Adipose tissue (tissue), 3 donors: Measurements from ENCODE around the gene KMT2B. TPM values are rescaled to one million over a fixed set of nuclear protein-coding genes. Genes with fewer than 3 reads are reported as not detected.
"Not testable (repeated sequence)": the region's sequence is repeated elsewhere in the genome, so short reads cannot be mapped to it uniquely, and the experiment has no call there.

Experiments
- H3K27ac ChIP-seq: one replicate; pipeline ENCODE4 v1.5.1; 2013; ENCODE audit warnings: low read depth, low read length
- WGBS, 3 donors: extraction: QIAGEN DNeasy Blood & Tissue Kit; methylation state at CpG; one replicate each; pipeline ENCODE4 v1.1.7; 2013; 5-methylcytosine and 5-hydroxymethylcytosine counted together
- polyA plus RNA-seq, 3 donors: library from polyadenylated mRNA; stranded (reverse); fragments of 200-250 nt; gene quantifications; one replicate each; pipeline ENCODE4 v1.2.3, GENCODE V29; 2013
- donor health status: healthy with polysubstance abuse.
- donor health status: Bipolar disorder and iron deficiency.
- donor health status: healthy.

Gene KMT2B
- polyA plus RNA-seq, 3 donors: 21.1 to 34.3 (median 29.4) TPM

DNA sequence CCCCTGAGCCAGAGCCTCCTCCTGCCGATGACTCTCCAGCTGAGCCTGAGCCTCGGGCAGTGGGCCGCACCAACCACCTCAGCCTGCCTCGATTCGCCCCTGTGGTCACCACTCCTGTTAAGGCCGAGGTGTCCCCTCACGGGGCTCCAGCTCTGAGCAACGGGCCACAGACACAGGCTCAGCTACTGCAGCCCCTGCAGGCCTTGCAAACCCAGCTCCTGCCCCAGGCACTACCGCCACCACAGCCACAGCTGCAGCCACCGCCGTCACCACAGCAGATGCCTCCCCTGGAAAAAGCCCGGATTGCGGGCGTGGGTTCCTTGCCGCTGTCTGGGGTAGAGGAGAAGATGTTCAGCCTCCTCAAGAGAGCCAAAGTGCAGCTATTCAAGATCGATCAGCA, 3.6 kb downstream of the KMT2B start:
- 92 to 96% (median 94%) methylated on average over 15 to 16 of the region's 16 CpGs for WGBS, 3 donors
- no peak overlapping the region for H3K27ac ChIP-seq

DNA sequence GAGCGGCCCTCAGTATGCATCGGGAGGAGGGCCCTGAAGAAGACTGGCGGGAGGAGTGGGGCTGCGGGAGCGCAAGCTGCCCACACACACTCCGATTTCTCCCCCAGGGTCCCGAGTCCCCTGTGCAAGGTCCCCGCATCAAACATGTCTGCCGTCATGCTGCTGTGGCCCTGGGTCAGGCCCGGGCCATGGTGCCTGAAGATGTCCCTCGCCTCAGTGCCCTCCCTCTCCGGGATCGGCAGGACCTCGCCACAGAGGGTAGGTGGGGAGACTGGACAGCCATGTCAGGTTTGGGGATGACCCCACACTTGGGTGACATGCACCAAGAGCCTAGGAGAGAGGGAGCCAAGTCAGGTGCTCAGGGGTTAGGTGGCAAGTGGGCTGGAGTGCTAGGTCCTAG, 4.7 kb downstream of the KMT2B start:
- H3K27ac ChIP-seq: no peak overlapping the region
- WGBS, 3 donors: 92 to 94% (median 94%) methylated on average over 12 to 14 of the region's 14 CpGs

DNA sequence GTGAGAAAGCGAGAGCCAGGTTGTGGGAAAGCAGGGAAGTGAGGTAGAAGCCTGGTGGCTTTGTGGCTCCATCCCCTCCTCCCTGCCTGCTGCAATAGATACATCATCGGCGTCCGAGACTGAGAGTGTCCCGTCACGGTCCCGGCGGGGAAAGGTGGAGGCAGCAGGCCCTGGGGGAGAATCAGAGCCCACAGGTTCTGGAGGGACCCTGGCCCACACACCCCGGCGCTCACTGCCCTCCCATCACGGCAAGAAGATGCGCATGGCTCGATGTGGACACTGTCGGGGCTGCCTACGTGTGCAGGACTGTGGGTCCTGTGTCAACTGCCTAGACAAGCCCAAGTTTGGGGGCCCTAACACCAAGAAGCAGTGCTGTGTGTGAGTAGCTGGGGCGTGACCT, 5.1 kb downstream of the KMT2B start:
- WGBS, 3 donors: 92 to 94% (median 93%) methylated on average over 16 of the region's 16 CpGs
- no peak overlapping the region for H3K27ac ChIP-seq

DNA sequence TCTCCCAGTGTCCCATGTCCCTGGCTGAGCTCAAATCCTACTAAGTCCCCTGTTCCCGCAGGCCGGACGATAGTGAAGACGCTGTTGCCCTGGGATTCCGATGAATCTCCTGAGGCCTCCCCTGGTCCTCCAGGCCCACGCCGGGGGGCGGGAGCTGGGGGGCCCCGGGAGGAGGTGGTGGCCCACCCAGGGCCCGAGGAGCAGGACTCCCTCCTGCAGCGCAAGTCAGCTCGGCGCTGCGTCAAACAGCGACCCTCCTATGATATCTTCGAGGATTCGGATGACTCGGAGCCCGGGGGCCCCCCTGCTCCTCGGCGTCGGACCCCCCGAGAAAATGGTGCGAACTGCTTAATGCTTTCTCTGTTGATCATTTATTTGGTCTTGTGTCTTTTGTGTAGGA, 5.9 kb downstream of the KMT2B start:
- H3K27ac ChIP-seq: no peak overlapping the region
- 94 to 96% (median 94%) methylated on average over 24 of the region's 24 CpGs for WGBS, 3 donors

DNA sequence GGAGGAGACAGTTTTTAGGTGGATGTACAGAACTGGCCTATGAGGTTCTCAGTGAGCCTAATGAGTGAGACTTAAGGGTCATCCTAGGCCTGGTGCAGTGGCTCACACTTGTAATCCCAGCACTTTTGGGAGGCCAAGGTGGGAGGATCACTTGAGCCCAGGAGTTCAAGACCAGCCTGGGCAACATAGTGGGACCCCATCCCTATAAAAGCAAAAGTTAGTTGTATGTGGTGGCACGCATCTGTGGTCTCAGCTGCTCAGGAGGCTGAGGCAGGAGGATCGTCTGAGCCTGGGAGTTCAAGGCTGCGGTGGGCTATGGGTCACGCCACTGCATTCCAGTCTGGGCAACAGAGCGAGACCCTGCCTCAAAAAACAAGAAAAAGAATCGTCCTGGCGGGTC, 6.3 kb downstream of the KMT2B start:
- WGBS, 3 donors: 92 to 98% (median 94%) methylated on average over 7 of the region's 7 CpGs
- not testable (repeated sequence) for H3K27ac ChIP-seq

DNA sequence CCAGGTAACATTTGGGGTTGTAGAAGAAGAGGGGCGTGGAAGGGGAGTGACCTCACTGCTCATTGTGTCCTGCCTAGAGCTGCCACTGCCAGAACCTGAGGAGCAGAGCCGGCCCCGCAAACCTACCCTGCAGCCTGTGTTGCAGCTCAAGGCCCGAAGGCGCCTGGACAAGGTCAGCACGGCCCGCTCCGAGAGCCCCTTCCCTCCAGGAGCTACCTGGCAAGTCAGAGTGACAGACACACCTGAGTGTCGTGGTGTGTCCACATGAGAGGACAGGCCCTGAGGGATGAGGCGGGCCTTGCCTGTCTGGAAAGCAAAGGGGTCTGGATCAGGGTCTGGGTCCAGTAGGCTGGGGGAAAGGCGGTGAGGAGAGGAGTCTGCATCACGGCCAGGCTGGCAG, 6.8 kb downstream of the KMT2B start:
- WGBS, 3 donors: 92 to 97% (median 97%) methylated on average over 12 of the region's 12 CpGs
- H3K27ac ChIP-seq: no peak overlapping the region

DNA sequence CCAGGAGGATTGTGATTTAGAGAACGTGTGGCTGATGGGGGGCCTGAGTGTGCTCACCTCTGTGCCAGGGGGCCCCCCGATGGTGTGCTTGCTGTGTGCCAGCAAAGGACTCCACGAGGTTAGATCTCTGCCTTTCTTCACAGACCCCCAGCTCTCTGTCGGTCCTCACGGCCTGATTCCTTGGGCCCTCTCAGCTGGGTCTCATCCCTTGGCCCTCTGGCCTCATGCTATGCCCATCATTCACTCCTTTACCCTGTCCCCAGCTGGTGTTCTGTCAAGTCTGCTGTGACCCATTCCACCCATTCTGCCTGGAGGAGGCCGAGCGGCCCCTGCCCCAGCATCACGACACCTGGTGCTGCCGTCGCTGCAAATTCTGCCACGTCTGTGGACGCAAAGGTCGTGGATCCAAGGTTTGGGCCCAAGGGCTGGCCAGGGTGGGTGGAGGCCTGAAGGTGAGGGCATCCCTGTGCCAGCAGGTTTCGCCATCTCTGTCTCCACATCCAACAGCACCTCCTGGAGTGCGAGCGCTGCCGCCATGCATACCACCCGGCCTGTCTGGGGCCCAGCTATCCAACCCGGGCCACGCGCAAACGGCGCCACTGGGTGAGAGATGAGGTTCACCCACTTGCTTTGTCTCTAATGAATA, 7.5 kb downstream of the KMT2B start:
- H3K27ac ChIP-seq: no peak overlapping the region
- WGBS, 3 donors: 94 to 96% (median 94%) methylated on average over 23 of the region's 23 CpGs

DNA sequence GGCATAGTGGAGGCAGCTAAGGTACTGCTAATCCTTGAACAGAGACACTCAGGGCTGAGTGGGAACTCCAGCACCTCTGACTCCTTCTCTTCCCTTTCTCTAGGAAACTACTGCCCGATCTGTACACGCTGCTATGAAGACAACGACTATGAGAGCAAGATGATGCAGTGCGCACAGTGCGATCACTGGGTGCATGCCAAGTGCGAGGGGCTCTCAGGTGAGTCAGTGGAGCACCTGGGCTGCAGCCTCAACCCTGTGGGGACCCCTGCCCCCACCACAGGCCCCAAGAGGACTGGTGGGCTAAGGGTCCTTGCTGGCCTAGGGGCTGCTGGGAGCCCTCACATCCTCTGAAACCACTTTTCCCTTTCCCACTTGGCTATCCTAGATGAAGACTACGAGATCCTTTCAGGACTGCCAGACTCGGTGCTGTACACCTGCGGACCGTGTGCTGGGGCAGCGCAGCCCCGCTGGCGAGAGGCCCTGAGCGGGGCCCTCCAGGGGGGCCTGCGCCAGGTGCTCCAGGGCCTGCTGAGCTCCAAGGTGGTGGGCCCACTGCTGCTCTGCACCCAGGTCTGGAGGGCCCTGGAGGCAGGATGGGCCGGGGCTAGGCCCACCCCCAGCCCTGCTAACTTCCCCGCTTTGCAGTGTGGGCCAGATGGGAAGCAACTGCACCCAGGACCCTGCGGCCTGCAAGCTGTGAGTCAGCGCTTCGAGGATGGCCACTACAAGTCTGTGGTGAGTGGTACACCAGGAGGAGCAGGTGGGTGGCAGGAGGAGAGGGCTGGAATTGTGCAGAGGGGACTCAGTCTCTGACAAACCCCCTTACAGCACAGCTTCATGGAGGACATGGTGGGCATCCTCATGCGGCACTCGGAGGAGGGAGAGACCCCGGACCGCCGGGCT, 9.5 kb downstream of the KMT2B start:
- WGBS, 3 donors: 93 to 95% (median 95%) methylated on average over 25 of the region's 25 CpGs
- H3K27ac ChIP-seq: no peak overlapping the region

DNA sequence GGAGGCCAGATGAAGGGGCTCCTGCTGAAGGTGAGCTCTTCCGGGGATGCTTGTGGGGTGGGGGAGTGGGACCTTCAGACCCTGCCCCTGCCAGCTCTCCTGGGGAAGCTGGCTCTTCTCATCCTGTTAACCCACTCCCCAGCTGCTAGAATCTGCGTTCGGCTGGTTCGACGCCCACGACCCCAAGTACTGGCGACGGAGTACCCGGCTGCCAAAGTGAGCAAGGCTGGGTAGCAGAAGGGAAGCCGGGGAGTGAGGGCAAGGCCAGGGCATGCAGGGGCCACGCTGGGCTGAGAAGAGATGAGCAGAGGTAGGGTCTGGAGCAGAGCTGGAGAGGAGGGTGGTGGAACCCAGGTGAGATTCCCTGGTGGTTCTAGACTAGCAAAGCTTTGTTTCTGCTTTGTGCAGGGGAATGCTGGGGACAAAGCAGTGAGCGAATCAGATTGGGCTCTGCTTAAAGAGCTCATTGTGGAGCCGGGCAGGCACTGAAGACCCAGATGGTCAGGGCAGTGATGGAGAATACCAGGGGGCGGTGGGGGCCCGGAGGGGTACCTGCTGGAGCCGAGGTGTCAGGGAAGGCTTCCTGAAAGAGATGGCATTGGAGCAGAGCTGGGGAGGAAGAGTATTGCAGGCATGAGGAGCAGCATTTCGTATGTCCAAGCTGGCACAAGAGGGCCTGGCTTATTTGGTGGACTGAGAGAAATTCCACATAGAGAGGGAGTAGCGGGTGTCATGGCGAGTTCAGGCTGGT, 10.3 kb downstream of the KMT2B start:
- WGBS, 3 donors: 91 to 94% (median 93%) methylated on average over 19 of the region's 19 CpGs
- no peak overlapping the region for H3K27ac ChIP-seq

DNA sequence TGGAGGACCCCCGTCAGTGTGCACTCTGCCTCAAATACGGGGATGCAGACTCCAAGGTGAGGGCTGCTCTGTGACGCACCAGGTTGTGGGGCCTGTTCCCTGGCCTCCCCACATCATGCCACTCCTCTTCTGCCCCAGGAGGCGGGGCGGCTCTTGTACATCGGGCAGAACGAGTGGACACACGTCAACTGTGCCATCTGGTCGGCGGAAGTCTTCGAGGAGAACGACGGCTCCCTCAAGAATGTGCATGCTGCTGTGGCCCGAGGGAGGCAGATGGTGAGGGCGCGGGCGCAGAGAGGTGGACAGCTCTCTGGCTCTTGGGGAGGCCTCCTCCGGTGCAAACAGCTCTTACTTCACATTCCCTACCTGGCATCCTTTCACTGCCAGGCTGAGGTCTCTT, 11.2 kb downstream of the KMT2B start:
- WGBS, 3 donors: 88 to 92% (median 91%) methylated on average over 18 of the region's 18 CpGs
- no peak overlapping the region for H3K27ac ChIP-seq

DNA sequence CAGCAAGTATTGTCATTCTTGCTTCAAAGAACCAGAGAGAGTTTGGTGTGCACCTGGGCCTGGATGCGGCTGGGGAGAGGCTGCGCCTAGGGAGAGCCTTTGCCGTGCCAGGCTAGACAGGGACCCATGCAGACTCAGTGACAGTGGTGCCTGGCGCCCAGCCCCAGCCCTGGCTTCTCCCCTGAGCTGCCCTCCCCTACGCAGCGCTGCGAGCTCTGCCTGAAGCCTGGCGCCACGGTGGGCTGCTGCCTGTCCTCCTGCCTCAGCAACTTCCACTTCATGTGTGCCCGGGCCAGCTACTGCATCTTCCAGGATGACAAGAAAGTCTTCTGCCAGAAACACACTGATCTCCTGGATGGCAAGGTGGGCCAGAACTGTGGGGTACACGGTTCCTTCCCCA, 12.0 kb downstream of the KMT2B start:
- 90 to 96% (median 94%) methylated on average over 11 of the region's 11 CpGs for WGBS, 3 donors

DNA sequence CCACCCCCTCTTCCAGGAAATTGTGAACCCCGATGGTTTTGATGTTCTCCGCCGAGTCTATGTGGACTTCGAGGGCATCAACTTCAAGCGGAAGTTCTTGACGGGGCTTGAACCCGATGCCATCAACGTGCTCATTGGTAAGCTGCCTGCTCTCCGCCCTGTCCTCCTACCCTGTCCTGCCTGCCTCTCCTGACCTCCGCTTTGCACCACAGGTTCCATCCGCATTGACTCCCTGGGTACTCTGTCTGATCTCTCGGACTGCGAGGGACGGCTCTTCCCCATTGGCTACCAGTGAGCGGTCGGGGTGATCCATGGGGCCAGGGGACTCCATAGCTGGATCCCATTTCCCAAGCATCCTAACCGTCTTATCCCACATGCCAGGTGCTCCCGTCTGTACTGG, 12.5 kb downstream of the KMT2B start:
- H3K27ac ChIP-seq: no peak overlapping the region
- 92 to 95% (median 95%) methylated on average over 18 of the region's 18 CpGs for WGBS, 3 donors

More for the DNA sequence above, 12.0 kb downstream of the KMT2B start:
- no peak overlapping the region for H3K27ac ChIP-seq

DNA sequence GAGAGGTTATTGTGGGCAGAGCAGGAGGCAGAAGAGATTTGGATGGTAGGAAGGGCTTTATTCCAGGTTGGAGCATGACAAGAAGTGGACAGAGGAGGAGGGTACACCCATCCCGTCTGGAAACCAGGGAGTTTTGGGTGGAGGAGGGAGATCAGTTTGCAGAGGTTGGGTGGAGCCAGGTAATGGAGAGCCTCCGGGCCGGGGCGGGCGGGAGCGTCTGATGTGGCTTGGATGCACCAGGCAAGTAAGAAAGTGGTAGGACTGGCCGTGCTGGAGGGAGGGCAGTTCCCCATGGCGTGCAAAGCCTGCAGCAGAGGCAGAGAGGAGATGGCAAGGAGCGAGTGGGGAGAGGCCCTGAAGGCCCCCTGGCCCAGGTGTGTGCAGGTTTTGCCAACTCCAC, 13.6 kb downstream of the KMT2B start:
- WGBS, 3 donors: 83 to 87% (median 85%) methylated on average over 8 to 9 of the region's 9 CpGs
- H3K27ac ChIP-seq: no peak overlapping the region

DNA sequence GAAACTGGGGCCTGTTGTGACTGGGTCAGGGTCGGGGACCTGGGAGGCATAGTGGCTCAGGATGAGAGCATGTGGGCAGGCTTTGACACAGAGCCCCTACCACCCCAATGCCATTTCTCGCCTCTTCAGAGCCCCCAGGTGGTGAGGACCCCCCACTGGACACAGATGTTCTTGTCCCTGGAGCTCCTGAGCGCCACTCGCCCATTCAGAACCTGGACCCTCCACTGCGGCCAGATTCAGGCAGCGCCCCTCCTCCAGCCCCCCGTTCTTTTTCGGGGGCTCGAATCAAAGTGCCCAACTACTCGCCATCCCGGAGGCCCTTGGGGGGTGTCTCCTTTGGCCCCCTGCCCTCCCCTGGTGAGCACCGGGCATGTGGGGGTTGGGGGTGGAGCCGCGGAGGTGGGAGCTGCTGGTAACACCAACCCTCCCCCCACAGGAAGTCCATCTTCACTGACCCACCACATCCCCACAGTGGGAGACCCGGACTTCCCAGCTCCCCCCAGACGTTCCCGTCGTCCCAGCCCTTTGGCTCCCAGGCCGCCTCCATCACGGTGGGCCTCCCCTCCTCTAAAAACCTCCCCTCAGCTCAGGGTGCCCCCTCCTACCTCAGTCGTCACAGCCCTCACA, 14.1 kb downstream of the KMT2B start:
- WGBS, 3 donors: 88 to 92% (median 90%) methylated on average over 21 of the region's 21 CpGs
- H3K27ac ChIP-seq: no peak overlapping the region

DNA sequence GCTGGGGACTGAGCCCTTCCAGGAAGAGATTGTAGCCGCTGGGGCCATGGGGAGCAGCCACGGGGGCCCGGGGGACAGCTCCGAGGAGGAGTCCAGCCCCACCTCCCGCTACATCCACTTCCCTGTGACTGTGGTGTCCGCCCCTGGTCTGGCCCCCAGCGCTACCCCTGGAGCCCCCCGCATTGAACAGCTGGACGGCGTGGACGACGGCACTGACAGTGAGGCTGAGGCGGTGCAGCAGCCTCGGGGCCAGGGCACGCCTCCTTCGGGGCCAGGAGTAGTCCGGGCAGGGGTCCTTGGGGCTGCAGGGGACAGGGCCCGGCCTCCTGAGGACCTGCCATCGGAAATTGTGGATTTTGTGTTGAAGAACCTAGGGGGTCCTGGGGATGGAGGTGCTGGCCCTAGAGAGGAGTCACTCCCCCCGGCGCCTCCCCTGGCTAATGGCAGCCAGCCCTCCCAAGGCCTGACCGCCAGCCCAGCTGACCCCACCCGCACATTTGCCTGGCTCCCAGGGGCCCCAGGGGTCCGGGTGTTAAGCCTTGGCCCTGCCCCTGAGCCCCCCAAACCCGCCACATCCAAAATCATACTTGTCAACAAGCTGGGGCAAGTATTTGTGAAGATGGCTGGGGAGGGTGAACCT, 14.9 kb downstream of the KMT2B start:
- no peak overlapping the region for H3K27ac ChIP-seq
- WGBS, 3 donors: 87 to 92% (median 88%) methylated on average over 24 to 25 of the region's 25 CpGs

DNA sequence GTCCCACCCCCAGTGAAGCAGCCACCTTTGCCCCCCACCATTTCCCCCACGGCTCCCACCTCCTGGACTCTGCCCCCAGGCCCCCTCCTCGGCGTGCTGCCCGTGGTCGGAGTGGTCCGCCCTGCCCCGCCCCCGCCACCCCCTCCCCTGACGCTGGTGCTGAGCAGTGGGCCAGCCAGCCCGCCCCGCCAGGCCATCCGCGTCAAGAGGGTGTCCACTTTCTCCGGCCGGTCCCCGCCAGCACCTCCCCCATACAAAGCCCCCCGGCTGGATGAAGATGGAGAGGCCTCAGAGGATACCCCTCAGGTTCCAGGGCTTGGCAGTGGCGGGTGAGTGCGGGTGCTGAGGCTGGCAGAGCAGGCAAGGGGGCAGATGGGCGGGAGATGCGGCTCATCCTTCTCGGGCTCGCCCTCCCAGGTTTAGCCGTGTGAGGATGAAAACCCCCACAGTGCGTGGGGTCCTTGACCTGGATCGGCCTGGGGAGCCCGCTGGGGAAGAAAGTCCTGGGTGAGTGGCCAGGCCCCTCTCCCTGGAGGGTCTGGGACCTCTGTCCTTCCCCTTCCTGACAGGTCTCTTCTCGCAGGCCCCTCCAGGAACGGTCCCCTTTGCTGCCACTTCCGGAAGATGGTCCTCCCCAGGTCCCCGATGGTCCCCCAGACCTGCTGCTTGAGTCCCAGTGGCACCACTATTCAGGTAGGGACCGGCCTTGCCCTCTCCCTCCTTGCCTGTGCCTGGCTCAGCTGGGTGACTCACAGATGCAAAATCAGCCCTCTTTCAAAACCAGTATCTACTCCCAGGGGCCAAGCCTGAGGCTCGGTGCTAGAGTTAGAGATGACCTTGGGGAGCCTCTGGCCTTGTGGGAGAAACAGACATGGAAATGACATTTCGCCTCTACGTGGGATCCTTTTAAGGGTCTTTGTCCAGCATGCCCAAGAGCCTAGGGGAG, 15.7 kb downstream of the KMT2B start:
- 86 to 93% (median 90%) methylated on average over 35 of the region's 35 CpGs for WGBS, 3 donors
- no peak overlapping the region for H3K27ac ChIP-seq

DNA sequence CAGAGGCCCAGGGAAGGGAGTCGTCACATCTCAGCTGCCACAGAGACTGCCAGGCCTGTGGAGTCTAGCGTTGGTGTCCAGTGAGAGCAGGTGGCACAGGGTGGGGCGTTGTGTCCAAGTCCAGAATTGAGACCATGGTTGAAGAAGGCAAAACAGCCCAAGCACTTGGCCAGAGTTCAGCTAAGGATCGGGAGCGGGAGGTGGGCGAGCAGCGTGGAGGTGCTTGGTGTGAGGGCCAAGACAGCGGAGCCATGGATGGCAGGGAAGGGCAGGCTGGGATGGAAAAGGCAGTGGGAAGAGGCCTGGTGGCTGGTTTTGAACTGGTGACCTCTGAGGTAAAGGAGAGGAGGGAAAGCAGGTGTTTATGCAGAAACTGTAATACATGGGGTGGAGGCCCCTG, 16.5 kb downstream of the KMT2B start:
- WGBS, 3 donors: 94 to 96% (median 95%) methylated on average over 8 of the region's 8 CpGs
- H3K27ac ChIP-seq: no peak overlapping the region
